A673 (cell line): Measurements from ENCODE around the gene ATL1. TPM values are rescaled to one million over a fixed set of nuclear protein-coding genes. Genes with fewer than 3 reads are reported as not detected.

Source experiments
- BruUV-seq: library from RNA; stranded (reverse); fragments of 400-500 nt; replicated peaks from 2 replicates; lab custom pipeline; 2021; lab: Mats Ljungman, UMichigan
- CTCF ChIA-PET: fragments of 300-600 bp; sonication (Branson Sonifier 250); formaldehyde crosslinking; loops from one replicate; lab custom pipeline; 2022; ENCODE audit warnings: antibody characterized with exemption; lab: Charles Lee
- POLR2A ChIA-PET: fragments of 300-600 bp; sonication (Branson Sonifier 250); formaldehyde crosslinking; loops from one replicate; lab custom pipeline; 2022; ENCODE audit warnings: antibody characterized with exemption; ENCODE audit not compliant: low non-redundant PET; lab: Charles Lee
- DNase-seq: peaks from one replicate; pipeline ENCODE4 v3.0.0-alpha.2; 2015; ENCODE audit warnings: low spot score
- H3K27ac ChIP-seq: fragments of 200-600 bp; sonication (generic); 2 replicates; pipeline ENCODE4 v1.5.1; 2016; ENCODE audit warnings: mixed run types, low read depth, mild to moderate bottlenecking, mixed read lengths, antibody characterized with exemption, low read length; ENCODE audit not compliant: poor library complexity, severe bottlenecking
- H3K27me3 ChIP-seq: fragments of 200-600 bp; sonication (generic); replicated peaks from 2 replicates; pipeline ENCODE4 v1.6.1; 2017; ENCODE audit warnings: mixed run types, low read depth, mild to moderate bottlenecking, mixed read lengths, antibody characterized with exemption, low read length; ENCODE audit not compliant: insufficient read depth, poor library complexity
- H3K36me3 ChIP-seq: fragments of 200-600 bp; sonication (generic); 2 replicates; pipeline ENCODE4 v1.6.1; 2016; ENCODE audit warnings: mixed run types, mild to moderate bottlenecking, mixed read lengths, antibody characterized with exemption, low read length; ENCODE audit not compliant: insufficient read depth, poor library complexity, severe bottlenecking
- H3K4me1 ChIP-seq: fragments of 200-600 bp; sonication (generic); 2 replicates; pipeline ENCODE4 v1.6.1; 2017; ENCODE audit warnings: mixed run types, mild to moderate bottlenecking, mixed read lengths, antibody characterized with exemption, low read length; ENCODE audit not compliant: insufficient read depth, poor library complexity, severe bottlenecking
- H3K4me3 ChIP-seq: fragments of 200-600 bp; sonication (generic); 2 replicates; pipeline ENCODE4 v1.5.1; 2016; ENCODE audit warnings: low read depth, mixed run types, mild to moderate bottlenecking, mixed read lengths, low read length; ENCODE audit not compliant: poor library complexity, severe bottlenecking
- H3K9me3 ChIP-seq: fragments of 200-600 bp; sonication (generic); 2 replicates; pipeline ENCODE4 v1.6.1; 2016; ENCODE audit warnings: mixed run types, low read depth, mild to moderate bottlenecking, mixed read lengths, antibody characterized with exemption, low read length; ENCODE audit not compliant: poor library complexity, severe bottlenecking
- EZH2 ChIP-seq: fragments of 200-600 bp; sonication (generic); IDR thresholded peaks from 2 replicates; pipeline ENCODE4 v1.6.1; 2017; ENCODE audit warnings: borderline replicate concordance, low read depth, mild to moderate bottlenecking, mixed read lengths, antibody characterized with exemption, low read length; ENCODE audit not compliant: poor library complexity, severe bottlenecking
- intact Hi-C: fragments of 100-400 bp; cut with micrococcal nuclease; formaldehyde crosslinking; loops from one replicate; pipeline ENCODE4 v1.10.0; 2022; ENCODE audit not compliant: unreplicated experiment
- total RNA-seq: library from RNA; stranded (reverse); gene quantifications from 2 replicates; pipeline ENCODE4 v1.2.3, GENCODE V29; 2021
- TF ChIP-seq, protein P1 (sequence below): fragments of 300-800, 200-600 bp; sonication (generic); conservative IDR thresholded peaks from 2 replicates; pipeline ENCODE4 v1.5.1; 2017; ENCODE audit warnings: low read depth, mild to moderate bottlenecking, antibody characterized with exemption, low read length, moderate library complexity, mixed read lengths

ATL1 gene
- total RNA-seq, 1 experiment from 2014 or later, result 9.8 TPM

GRCh38 chr14:50606468-50606867 is 46.5 kb downstream of the ATL1 start:
- Histone ChIP-seq H3K4me3 (no peak overlapping the region), H3K27me3 (no peaks in the 10 kb centered on the region), H3K36me3 (no peaks in the 10 kb centered on the region), H3K4me1 (peaks cover 12% of the 10 kb centered on the region), H3K9me3 (no peaks in the 10 kb centered on the region), H3K27ac (no peak overlapping the region)
- ChIA-PET CTCF (no interaction called here), POLR2A (no interaction called here)
- TF ChIP-seq, protein P1, sequence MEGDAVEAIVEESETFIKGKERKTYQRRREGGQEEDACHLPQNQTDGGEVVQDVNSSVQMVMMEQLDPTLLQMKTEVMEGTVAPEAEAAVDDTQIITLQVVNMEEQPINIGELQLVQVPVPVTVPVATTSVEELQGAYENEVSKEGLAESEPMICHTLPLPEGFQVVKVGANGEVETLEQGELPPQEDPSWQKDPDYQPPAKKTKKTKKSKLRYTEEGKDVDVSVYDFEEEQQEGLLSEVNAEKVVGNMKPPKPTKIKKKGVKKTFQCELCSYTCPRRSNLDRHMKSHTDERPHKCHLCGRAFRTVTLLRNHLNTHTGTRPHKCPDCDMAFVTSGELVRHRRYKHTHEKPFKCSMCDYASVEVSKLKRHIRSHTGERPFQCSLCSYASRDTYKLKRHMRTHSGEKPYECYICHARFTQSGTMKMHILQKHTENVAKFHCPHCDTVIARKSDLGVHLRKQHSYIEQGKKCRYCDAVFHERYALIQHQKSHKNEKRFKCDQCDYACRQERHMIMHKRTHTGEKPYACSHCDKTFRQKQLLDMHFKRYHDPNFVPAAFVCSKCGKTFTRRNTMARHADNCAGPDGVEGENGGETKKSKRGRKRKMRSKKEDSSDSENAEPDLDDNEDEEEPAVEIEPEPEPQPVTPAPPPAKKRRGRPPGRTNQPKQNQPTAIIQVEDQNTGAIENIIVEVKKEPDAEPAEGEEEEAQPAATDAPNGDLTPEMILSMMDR, result no peak
- TF ChIP-seq EZH2, result no peak
- BruUV-seq, result no TSS peak
- intact Hi-C loops, result no loop called here
- no peak for DNase-seq

- BruUV-seq, result no TSS peak
- DNase-seq, result no peak
- no peak for TF ChIP-seq EZH2
- Histone ChIP-seq H3K9me3 (no peaks in the 10 kb centered on the region), H3K36me3 (no peaks in the 10 kb centered on the region), H3K4me1 (peaks cover 12% of the 10 kb centered on the region), H3K4me3 (no peak overlapping the region), H3K27ac (no peak overlapping the region), H3K27me3 (no peaks in the 10 kb centered on the region)
- POLR2A ChIA-PET, result no interaction called here
- CTCF ChIA-PET, result no interaction called here
- intact Hi-C loops, result no loop called here
Measured at GRCh38 chr14:50607181-50607580, 47.2 kb downstream of the ATL1 start.

GRCh38 chr14:50607761-50608160 is 47.8 kb downstream of the ATL1 start:
- ChIA-PET POLR2A (no interaction called here), CTCF (no interaction called here)
- TF ChIP-seq, protein P1, result no peak
- no peak for TF ChIP-seq EZH2
- Histone ChIP-seq H3K4me1 (peaks cover 15% of the 10 kb centered on the region), H3K27me3 (no peaks in the 10 kb centered on the region), H3K9me3 (no peaks in the 10 kb centered on the region), H3K36me3 (no peaks in the 10 kb centered on the region), H3K27ac (no peak overlapping the region), H3K4me3 (no peak overlapping the region)
- intact Hi-C loops, result no loop called here
- no TSS peak for BruUV-seq
- DNase-seq, result no peak

DNA sequence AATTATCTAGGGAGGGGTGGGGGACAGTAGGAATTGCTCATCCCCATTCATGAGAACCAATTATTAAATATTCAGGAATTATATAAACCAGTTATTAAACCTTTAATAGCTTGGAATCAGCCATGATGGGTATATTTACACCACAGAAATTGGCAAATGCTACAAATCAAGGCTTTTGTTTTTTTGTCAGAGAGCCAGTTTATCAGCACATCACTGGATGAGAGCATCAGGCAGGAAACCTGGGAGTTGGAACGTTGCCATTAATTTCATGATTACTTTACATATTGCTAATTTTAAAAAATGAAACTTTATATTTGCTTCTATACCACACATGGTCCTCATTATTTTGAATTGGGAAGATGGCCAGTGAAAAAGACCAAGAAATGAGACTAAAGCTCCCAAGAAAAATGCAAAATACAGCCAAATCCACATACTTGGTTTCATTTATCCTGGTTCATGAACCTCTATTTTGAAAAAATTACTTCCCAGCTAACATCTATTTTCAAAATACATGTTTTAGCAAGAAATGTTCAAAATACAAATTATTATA is 48.4 kb downstream of the ATL1 start:
- POLR2A ChIA-PET, result no interaction called here
- CTCF ChIA-PET, result no interaction called here

More for the DNA sequence above, 48.4 kb downstream of the ATL1 start:
- intact Hi-C loops, result no loop called here
- no peak overlapping the region for H3K4me3 ChIP-seq
- DNase-seq, result no peak
- no peaks in the 10 kb centered on the region for H3K27me3 ChIP-seq
- no TSS peak for BruUV-seq
- no peak overlapping the region for H3K27ac ChIP-seq
- TF ChIP-seq EZH2, result no peak
- TF ChIP-seq, protein P1, result no peak
- no peaks in the 10 kb centered on the region for H3K9me3 ChIP-seq
- H3K36me3 ChIP-seq, result no peaks in the 10 kb centered on the region
- peaks cover 19% of the 10 kb centered on the region for H3K4me1 ChIP-seq
